A673 (cell line): ENCODE results near the gene GRIK3. TPM values are rescaled to one million over a fixed set of nuclear protein-coding genes. Genes with fewer than 3 reads are reported as not detected.

Experiments
- BruUV-seq: library from RNA; stranded (reverse); fragments of 400-500 nt; replicated peaks from 2 replicates; lab custom pipeline; 2021; lab: Mats Ljungman, UMichigan
- CTCF ChIA-PET: fragments of 300-600 bp; sonication (Branson Sonifier 250); formaldehyde crosslinking; loops from one replicate; lab custom pipeline; 2022; ENCODE audit warnings: antibody characterized with exemption; lab: Charles Lee
- POLR2A ChIA-PET: fragments of 300-600 bp; sonication (Branson Sonifier 250); formaldehyde crosslinking; loops from one replicate; lab custom pipeline; 2022; ENCODE audit warnings: antibody characterized with exemption; ENCODE audit not compliant: low non-redundant PET; lab: Charles Lee
- DNase-seq: peaks from one replicate; pipeline ENCODE4 v3.0.0-alpha.2; 2015; ENCODE audit warnings: low spot score
- H3K27ac ChIP-seq: fragments of 200-600 bp; sonication (generic); 2 replicates; pipeline ENCODE4 v1.5.1; 2016; ENCODE audit warnings: mixed run types, low read depth, mild to moderate bottlenecking, mixed read lengths, antibody characterized with exemption, low read length; ENCODE audit not compliant: poor library complexity, severe bottlenecking
- H3K27me3 ChIP-seq: fragments of 200-600 bp; sonication (generic); replicated peaks from 2 replicates; pipeline ENCODE4 v1.6.1; 2017; ENCODE audit warnings: mixed run types, low read depth, mild to moderate bottlenecking, mixed read lengths, antibody characterized with exemption, low read length; ENCODE audit not compliant: insufficient read depth, poor library complexity
- H3K36me3 ChIP-seq: fragments of 200-600 bp; sonication (generic); 2 replicates; pipeline ENCODE4 v1.6.1; 2016; ENCODE audit warnings: mixed run types, mild to moderate bottlenecking, mixed read lengths, antibody characterized with exemption, low read length; ENCODE audit not compliant: insufficient read depth, poor library complexity, severe bottlenecking
- H3K4me1 ChIP-seq: fragments of 200-600 bp; sonication (generic); 2 replicates; pipeline ENCODE4 v1.6.1; 2017; ENCODE audit warnings: mixed run types, mild to moderate bottlenecking, mixed read lengths, antibody characterized with exemption, low read length; ENCODE audit not compliant: insufficient read depth, poor library complexity, severe bottlenecking
- H3K4me3 ChIP-seq: fragments of 200-600 bp; sonication (generic); 2 replicates; pipeline ENCODE4 v1.5.1; 2016; ENCODE audit warnings: low read depth, mixed run types, mild to moderate bottlenecking, mixed read lengths, low read length; ENCODE audit not compliant: poor library complexity, severe bottlenecking
- H3K9me3 ChIP-seq: fragments of 200-600 bp; sonication (generic); 2 replicates; pipeline ENCODE4 v1.6.1; 2016; ENCODE audit warnings: mixed run types, low read depth, mild to moderate bottlenecking, mixed read lengths, antibody characterized with exemption, low read length; ENCODE audit not compliant: poor library complexity, severe bottlenecking
- CTCF ChIP-seq: fragments of 300-800, 200-600 bp; sonication (generic); conservative IDR thresholded peaks from 2 replicates; pipeline ENCODE4 v1.5.1; 2017; ENCODE audit warnings: low read depth, mild to moderate bottlenecking, antibody characterized with exemption, low read length, moderate library complexity, mixed read lengths
- EZH2 ChIP-seq: fragments of 200-600 bp; sonication (generic); IDR thresholded peaks from 2 replicates; pipeline ENCODE4 v1.6.1; 2017; ENCODE audit warnings: borderline replicate concordance, low read depth, mild to moderate bottlenecking, mixed read lengths, antibody characterized with exemption, low read length; ENCODE audit not compliant: poor library complexity, severe bottlenecking
- intact Hi-C: fragments of 100-400 bp; cut with micrococcal nuclease; formaldehyde crosslinking; loops from one replicate; pipeline ENCODE4 v1.10.0; 2022; ENCODE audit not compliant: unreplicated experiment
- total RNA-seq: library from RNA; stranded (reverse); gene quantifications from 2 replicates; pipeline ENCODE4 v1.2.3, GENCODE V29; 2021

Gene GRIK3
- total RNA-seq, 1 experiment from 2014 or later, result 0.17 TPM

- TF ChIP-seq CTCF, result no peak
- TF ChIP-seq EZH2, result no peak
- intact Hi-C loops, result no loop called here
- no peaks in the 10 kb centered on the region for H3K4me1 ChIP-seq
- DNase-seq, result no peak
- no peaks in the 10 kb centered on the region for H3K9me3 ChIP-seq
- POLR2A ChIA-PET, result no interaction called here
- no peaks in the 10 kb centered on the region for H3K27me3 ChIP-seq
- no TSS peak for BruUV-seq
- H3K27ac ChIP-seq, result no peak overlapping the region
- CTCF ChIA-PET, result no interaction called here
- H3K4me3 ChIP-seq, result no peak overlapping the region
- H3K36me3 ChIP-seq, result no peaks in the 10 kb centered on the region
Observed at GRCh38 chr1:36858553-36858952, 175.8 kb downstream of the GRIK3 start.

GRCh38 chr1:36857754-36858153 lies 176.6 kb downstream of the GRIK3 start:
- Histone ChIP-seq H3K4me3 (no peak overlapping the region), H3K4me1 (no peaks in the 10 kb centered on the region), H3K27me3 (no peaks in the 10 kb centered on the region), H3K27ac (no peak overlapping the region), H3K36me3 (no peaks in the 10 kb centered on the region), H3K9me3 (no peaks in the 10 kb centered on the region)
- BruUV-seq, result no TSS peak
- ChIA-PET POLR2A (no interaction called here), CTCF (no interaction called here)
- intact Hi-C loops, result no loop called here
- TF ChIP-seq EZH2 (no peak), CTCF (no peak)
- DNase-seq, result peak; percentile 6

GRCh38 chr1:36855699-36856494 lies 178.4 kb downstream of the GRIK3 start:
- TF ChIP-seq CTCF, result no peak
- ChIA-PET CTCF (no interaction called here), POLR2A (interaction anchor here (0.5 kb wide), 1 partner anchor 72 kb away, joined by 4 read pairs; no protein-coding TSS in a partner anchor)
- peaks cover 13% of the 10 kb centered on the region for H3K27me3 ChIP-seq
- no peaks in the 10 kb centered on the region for H3K4me1 ChIP-seq
- H3K4me3 ChIP-seq, result no peak overlapping the region
- no peaks in the 10 kb centered on the region for H3K36me3 ChIP-seq
- no TSS peak for BruUV-seq
- H3K27ac ChIP-seq, result no peak overlapping the region
- DNase-seq, result no peak
- intact Hi-C loops, result no loop called here
- no peaks in the 10 kb centered on the region for H3K9me3 ChIP-seq
